CD14-positive monocyte (primary cell): ENCODE data around the gene TCF21. TPM values are rescaled to one million over a fixed set of nuclear protein-coding genes. Genes with fewer than 3 reads are reported as not detected.

ENCODE experiments used
- DNase-seq, 3 donors: peaks; one replicate each; pipeline ENCODE4 v3.0.0-alpha.2; 2011 to 2022
- H2AFZ ChIP-seq: 2 replicates; pipeline ENCODE4 v1.6.0; 2012; ENCODE audit warnings: mild to moderate bottlenecking, low read depth, low read length, inconsistent platforms; ENCODE audit not compliant: insufficient read depth, poor library complexity, severe bottlenecking
- H3K27ac ChIP-seq, 2 donors: 1 replicate in 1 of 2; 2 replicates in 1 of 2; pipeline ENCODE4 v1.5.1; 2012 to 2013; ENCODE audit warnings: low read length in 2 of 2, control low read depth in 1 of 2, inconsistent platforms in 1 of 2, low read depth in 1 of 2, mild to moderate bottlenecking in 1 of 2
- H3K27me3 ChIP-seq, 2 donors: one replicate each; pipeline versions ENCODE4 v1.6.0 to v1.6.1; 2011 to 2013; ENCODE audit warnings: low read length in 2 of 2; ENCODE audit not compliant: control insufficient read depth in 2 of 2, insufficient read depth in 2 of 2
- H3K36me3 ChIP-seq, 2 donors: replicated peaks in 1 of 2; 1 replicate in 1 of 2; 2 replicates in 1 of 2; pipeline versions ENCODE4 v1.5.1 to v1.6.1; 2012 to 2013; ENCODE audit warnings: low read length in 2 of 2, control low read depth in 1 of 2, inconsistent platforms in 1 of 2, mild to moderate bottlenecking in 1 of 2; ENCODE audit not compliant: insufficient read depth in 2 of 2, control insufficient read depth in 1 of 2
- H3K4me1 ChIP-seq, 2 donors: 1 replicate in 1 of 2; 2 replicates in 1 of 2; pipeline versions ENCODE4 v1.5.1 to v1.6.1; 2012 to 2013; ENCODE audit warnings: low read length in 2 of 2, control low read depth in 1 of 2, inconsistent platforms in 1 of 2, mild to moderate bottlenecking in 1 of 2, moderate library complexity in 1 of 2; ENCODE audit not compliant: insufficient read depth in 2 of 2, control insufficient read depth in 1 of 2
- H3K4me2 ChIP-seq: replicated peaks from 2 replicates; pipeline ENCODE3; 2012; ENCODE audit warnings: low read length, moderate library complexity, mild to moderate bottlenecking; ENCODE audit not compliant: poor library complexity, severe bottlenecking; ENCODE audit errors: extremely low read depth
- H3K4me3 ChIP-seq, 3 experiments: fragments of 200-600 bp in 1 of 3; sonication (generic) in 1 of 3; replicated peaks in 1 of 3; 1 replicate in 2 of 3; 2 replicates in 1 of 3; pipeline ENCODE4 v1.5.1; 2011 to 2013; ENCODE audit warnings: low read length in 3 of 3, mild to moderate bottlenecking in 3 of 3, control low read depth in 2 of 3, low read depth in 2 of 3, inconsistent platforms in 1 of 3, moderate library complexity in 1 of 3
- H3K79me2 ChIP-seq: 2 replicates; pipeline ENCODE4 v1.6.0; 2012; ENCODE audit warnings: mild to moderate bottlenecking, control low read depth, inconsistent platforms, low read length, moderate library complexity; ENCODE audit not compliant: insufficient read depth
- H3K9ac ChIP-seq: 2 replicates; pipeline ENCODE4 v1.6.0; 2017; ENCODE audit warnings: low read length, mild to moderate bottlenecking; ENCODE audit not compliant: insufficient read depth, poor library complexity, severe bottlenecking
- H3K9me3 ChIP-seq, 2 donors: replicated peaks in 1 of 2; 1 replicate in 1 of 2; 2 replicates in 1 of 2; pipeline versions ENCODE4 v1.5.1 to v1.6.1; 2012 to 2013; ENCODE audit warnings: low read length in 2 of 2, control low read depth in 1 of 2; ENCODE audit not compliant: control insufficient read depth in 1 of 2, insufficient read depth in 1 of 2
- H4K20me1 ChIP-seq: 2 replicates; pipeline ENCODE4 v1.6.0; 2012; ENCODE audit warnings: mild to moderate bottlenecking, low read length, control low read depth, moderate library complexity; ENCODE audit not compliant: insufficient read depth
- H3K27ac Mint-ChIP-seq, 7 donors: one replicate each; pipeline ENCODE4 v1.8.0; 2020; ENCODE audit warnings: mild to moderate bottlenecking in 7 of 7, mixed read lengths in 7 of 7, moderate library complexity in 6 of 7, inconsistent platforms in 2 of 7
- H3K27me3 Mint-ChIP-seq, 3 donors: one replicate each; pipeline ENCODE4 v1.8.0; 2021 to 2022; ENCODE audit warnings: low read depth in 3 of 3, mild to moderate bottlenecking in 3 of 3, mixed read lengths in 3 of 3, moderate library complexity in 3 of 3, inconsistent platforms in 1 of 3
- H3K36me3 Mint-ChIP-seq, 2 donors: one replicate each; pipeline ENCODE4 v1.8.0; 2020; ENCODE audit warnings: mixed read lengths in 2 of 2, inconsistent platforms in 1 of 2, mild to moderate bottlenecking in 1 of 2
- H3K4me1 Mint-ChIP-seq: one replicate; pipeline ENCODE4 v1.8.0; 2020; ENCODE audit warnings: mild to moderate bottlenecking, mixed read lengths
- H3K4me3 Mint-ChIP-seq, 2 donors: one replicate each; pipeline ENCODE4 v1.8.0; 2020; ENCODE audit warnings: mild to moderate bottlenecking in 2 of 2, mixed read lengths in 2 of 2, moderate library complexity in 1 of 2
- H3K9me3 Mint-ChIP-seq, 7 donors: one replicate each; pipeline ENCODE4 v1.8.0; 2020 to 2022; ENCODE audit warnings: mixed read lengths in 7 of 7, mild to moderate bottlenecking in 6 of 7, moderate library complexity in 6 of 7, inconsistent platforms in 2 of 7
- WGBS: methylation state at CpG from one replicate; pipeline ENCODE4 v1.1.5; 2013; ENCODE audit warnings: missing lambda C conversion rate; ENCODE audit not compliant: insufficient coverage; 5-methylcytosine and 5-hydroxymethylcytosine counted together
- intact Hi-C, 2 donors: fragments of 100-400 bp; cut with micrococcal nuclease; formaldehyde crosslinking; loops; one replicate each; pipeline versions ENCODE4 v1.15.0 to v1.15.1; 2023
- polyA plus RNA-seq, 3 donors: library from polyadenylated mRNA; depleted of rRNA in 1 of 3; unstranded in 2 of 3; stranded (reverse) in 1 of 3; fragments of 300-500 nt in 2 of 3; fragments of >200 nt in 1 of 3; fragmentation: Illumina TruSeq in 2 of 3; gene quantifications; 1 replicate in 2 of 3; 2 replicates in 1 of 3; pipeline ENCODE4 v1.2.3, GENCODE V29; 2012 to 2021
- TF ChIP-seq, protein P1 (sequence below): fragments of 200-600 bp; IDR thresholded peaks from one replicate; pipeline ENCODE4 v1.8.0; 2022; ENCODE audit warnings: antibody characterized with exemption, mild to moderate bottlenecking

The TCF21 gene
- polyA plus RNA-seq, 3 donors: not detected

DNA sequence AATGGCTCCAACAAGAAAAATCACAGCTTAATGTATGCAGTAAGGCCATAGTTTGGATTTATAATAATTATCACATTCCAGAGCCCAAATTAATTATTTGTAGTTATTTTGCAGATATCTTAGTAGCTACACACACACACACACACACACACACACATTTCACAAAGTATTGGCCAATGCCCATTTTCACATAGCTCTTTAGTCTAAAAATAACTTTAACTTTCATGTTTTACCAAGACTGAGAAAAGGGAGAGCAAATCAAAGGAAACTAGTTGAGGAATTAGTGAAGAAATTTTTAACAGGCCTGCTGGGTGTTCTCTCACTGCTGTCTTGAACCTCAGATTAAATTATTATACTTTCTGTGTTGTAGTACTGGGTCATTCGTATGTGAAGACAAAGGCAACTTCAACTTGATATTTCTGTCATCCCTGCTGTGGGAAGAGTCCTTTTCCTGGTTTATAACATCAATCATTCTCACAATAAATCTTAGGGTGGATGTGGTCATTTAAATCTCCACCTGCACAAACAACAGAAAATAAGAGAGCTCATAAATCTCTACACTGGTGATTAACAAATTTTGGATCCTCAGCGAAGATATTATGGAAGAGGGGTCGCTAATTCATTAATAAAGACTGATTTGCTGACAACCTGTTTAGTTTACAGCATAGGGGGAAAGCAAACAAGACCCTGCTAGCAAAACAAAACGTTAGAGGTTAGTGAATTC lies 1.6 kb upstream of the TCF21 start:
- Mint-ChIP-seq H3K4me3 (peak overlapping the region in 1 of 2 donors; percentile 37), H3K36me3 (peaks cover 5 to 7% of the 10 kb centered on the region in 2 donors), H3K27ac (no peak overlapping the region), H3K27me3 (peaks cover 66 to 81% (median 77%) of the 10 kb centered on the region in 3 donors), H3K4me1 (peaks cover 17% of the 10 kb centered on the region), H3K9me3 (peaks cover 0 to 25% (median 8%) of the 10 kb centered on the region in 7 donors)
- no CpG with 5 or more reads among the region's 4 CpGs for WGBS
- Histone ChIP-seq H3K4me2 (no peak overlapping the region), H3K79me2 (no peaks in the 10 kb centered on the region), H3K4me3 (no peak overlapping the region), H3K36me3 (no peaks in the 10 kb centered on the region), H3K9ac (no peak overlapping the region), H2AFZ (no peak overlapping the region), H3K9me3 (peaks cover 4 to 24% of the 10 kb centered on the region in 2 donors), H4K20me1 (no peaks in the 10 kb centered on the region), H3K4me1 (peaks cover 0 to 4% of the 10 kb centered on the region in 2 donors), H3K27me3 (peaks cover 71 to 82% of the 10 kb centered on the region in 2 donors), H3K27ac (no peak overlapping the region)
- intact Hi-C loops: no loop called here
- TF ChIP-seq, protein P1, sequence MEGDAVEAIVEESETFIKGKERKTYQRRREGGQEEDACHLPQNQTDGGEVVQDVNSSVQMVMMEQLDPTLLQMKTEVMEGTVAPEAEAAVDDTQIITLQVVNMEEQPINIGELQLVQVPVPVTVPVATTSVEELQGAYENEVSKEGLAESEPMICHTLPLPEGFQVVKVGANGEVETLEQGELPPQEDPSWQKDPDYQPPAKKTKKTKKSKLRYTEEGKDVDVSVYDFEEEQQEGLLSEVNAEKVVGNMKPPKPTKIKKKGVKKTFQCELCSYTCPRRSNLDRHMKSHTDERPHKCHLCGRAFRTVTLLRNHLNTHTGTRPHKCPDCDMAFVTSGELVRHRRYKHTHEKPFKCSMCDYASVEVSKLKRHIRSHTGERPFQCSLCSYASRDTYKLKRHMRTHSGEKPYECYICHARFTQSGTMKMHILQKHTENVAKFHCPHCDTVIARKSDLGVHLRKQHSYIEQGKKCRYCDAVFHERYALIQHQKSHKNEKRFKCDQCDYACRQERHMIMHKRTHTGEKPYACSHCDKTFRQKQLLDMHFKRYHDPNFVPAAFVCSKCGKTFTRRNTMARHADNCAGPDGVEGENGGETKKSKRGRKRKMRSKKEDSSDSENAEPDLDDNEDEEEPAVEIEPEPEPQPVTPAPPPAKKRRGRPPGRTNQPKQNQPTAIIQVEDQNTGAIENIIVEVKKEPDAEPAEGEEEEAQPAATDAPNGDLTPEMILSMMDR: no peak
- DNase-seq: no peak

DNA sequence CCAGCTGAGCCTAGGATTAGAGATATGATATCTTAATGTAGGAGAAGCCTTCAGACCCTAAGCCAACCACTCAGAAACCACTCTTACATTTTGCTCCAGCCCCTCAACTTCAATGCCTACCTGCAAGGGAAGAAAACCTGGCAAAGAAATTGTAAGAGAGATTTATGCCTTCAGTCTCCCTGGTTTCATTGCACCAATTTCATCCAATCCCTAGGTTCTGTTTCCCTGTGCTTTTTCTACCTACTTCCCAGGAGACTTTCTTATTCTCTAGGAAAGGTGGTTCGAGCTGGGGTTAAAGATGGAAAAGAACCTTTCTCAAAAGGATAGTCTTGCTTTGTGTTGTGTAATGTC lies 1.1 kb upstream of the TCF21 start:
- H3K9ac ChIP-seq: no peak overlapping the region
- TF ChIP-seq, protein P1: no peak
- peaks cover 0 to 4% of the 10 kb centered on the region in 2 donors for H3K4me1 ChIP-seq
- Mint-ChIP-seq H3K27ac (no peak overlapping the region), H3K9me3 (peaks cover 0 to 22% (median 9%) of the 10 kb centered on the region in 7 donors), H3K4me3 (peak overlapping the region in 1 of 2 donors; percentile 36), H3K27me3 (peaks cover 71 to 82% (median 79%) of the 10 kb centered on the region in 3 donors), H3K36me3 (peaks cover 5 to 7% of the 10 kb centered on the region in 2 donors), H3K4me1 (peaks cover 20% of the 10 kb centered on the region)
- no CpG with 5 or more reads among the region's 1 CpG for WGBS
- H3K4me2 ChIP-seq: no peak overlapping the region
- no peak overlapping the region for H3K4me3 ChIP-seq
- intact Hi-C loops: no loop called here
- no peaks in the 10 kb centered on the region for H4K20me1 ChIP-seq
- H3K36me3 ChIP-seq: no peaks in the 10 kb centered on the region
- no peak overlapping the region for H3K27ac ChIP-seq
- H3K27me3 ChIP-seq: peaks cover 76 to 83% of the 10 kb centered on the region in 2 donors
- no peaks in the 10 kb centered on the region for H3K79me2 ChIP-seq
- peaks cover 4 to 25% of the 10 kb centered on the region in 2 donors for H3K9me3 ChIP-seq
- no peak for DNase-seq
- no peak overlapping the region for H2AFZ ChIP-seq
